ENCODE results near the gene TAF1B. TPM values are rescaled to one million over a fixed set of nuclear protein-coding genes. Genes with fewer than 3 reads are reported as not detected.

The TAF1B gene
- total RNA-seq, 6 experiments from 2014 or later = 4.8 to 8.1 (median 6.6) TPM

GRCh38 chr2:9982248-9982647, 139.0 kb downstream of the TAF1B start:
- no peak for ATAC-seq
- DNase-seq = no peak
- H3K36me3 ChIP-seq = peaks cover 0 to 8% (median 2%) of the 10 kb centered on the region in 4 donors
- no peak for TF ChIP-seq CTCF (IDR thresholded peaks at IDR 0.05)
- no peak for TF ChIP-seq POLR2A (IDR thresholded peaks at IDR 0.05)
- H3K4me1 ChIP-seq = peaks cover 0 to 10% (median 5%) of the 10 kb centered on the region in 4 donors
- no peak overlapping the region for H3K27ac ChIP-seq
- H3K4me3 ChIP-seq = no peak overlapping the region
- H3K27me3 ChIP-seq = no peaks in the 10 kb centered on the region
- H3K9me3 ChIP-seq = no peaks in the 10 kb centered on the region
- 76% methylated on average over 7 of the region's 8 CpGs for WGBS (ENCODE audit: insufficient coverage, low coverage, low lambda C conversion rate, missing lambda C conversion rate)
- intact Hi-C loops (cut with DNase I) = no loop called here

DNA sequence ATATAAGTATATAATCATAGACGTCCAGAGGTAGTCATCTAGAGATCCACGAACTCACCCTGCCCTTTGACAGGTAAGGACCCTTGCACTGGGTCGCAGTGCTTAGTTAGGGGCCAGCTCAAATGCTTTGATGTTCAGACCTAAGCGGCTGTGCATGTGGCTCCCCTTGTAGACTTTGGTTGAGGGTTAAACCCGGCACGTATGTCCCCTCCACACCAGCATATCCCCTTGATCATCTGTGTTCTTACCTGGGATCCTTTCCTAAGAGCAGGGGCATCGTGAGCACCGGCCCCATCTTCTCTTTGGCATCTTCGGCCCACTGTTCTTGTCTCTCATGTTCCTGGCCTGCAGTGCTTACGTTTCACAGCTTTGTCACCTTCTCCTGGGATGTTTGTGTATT, 139.6 kb downstream of the TAF1B start:
- DNase-seq (no peak), ATAC-seq (no peak)
- Histone ChIP-seq H3K4me1 (peaks cover 0 to 10% (median 5%) of the 10 kb centered on the region in 4 donors), H3K4me3 (no peak overlapping the region), H3K27ac (no peak overlapping the region), H3K27me3 (no peaks in the 10 kb centered on the region), H3K9me3 (no peaks in the 10 kb centered on the region), H3K36me3 (peaks cover 0 to 11% (median 2%) of the 10 kb centered on the region in 4 donors)
- WGBS (ENCODE audit: insufficient coverage, low coverage, low lambda C conversion rate, missing lambda C conversion rate) = 78% methylated on average over 4 of the region's 10 CpGs
- TF ChIP-seq POLR2A (IDR thresholded peaks at IDR 0.05) = no peak
- no peak for TF ChIP-seq CTCF (IDR thresholded peaks at IDR 0.05)
- intact Hi-C loops (cut with DNase I) = no loop called here

GRCh38 chr2:9983401-9984216, 140.3 kb downstream of the TAF1B start:
- ATAC-seq (peak in 2 of 4 donors; percentile 9 to 12), DNase-seq (no peak)
- TF ChIP-seq CTCF (IDR thresholded peaks at IDR 0.05) = no peak
- no peak for TF ChIP-seq POLR2A (IDR thresholded peaks at IDR 0.05)
- Histone ChIP-seq H3K27me3 (no peaks in the 10 kb centered on the region), H3K4me1 (peaks cover 0 to 10% (median 5%) of the 10 kb centered on the region in 4 donors), H3K4me3 (no peak overlapping the region), H3K36me3 (peaks cover 0 to 11% (median 2%) of the 10 kb centered on the region in 4 donors), H3K9me3 (no peaks in the 10 kb centered on the region), H3K27ac (no peak overlapping the region)
- WGBS (ENCODE audit: insufficient coverage, low coverage, low lambda C conversion rate, missing lambda C conversion rate) = 53% methylated on average over 15 of the region's 15 CpGs
- intact Hi-C loops (cut with DNase I) = no loop called here

Other genes with a start within 250 kb of the TAF1B start
- 100 to 1,000 TPM in 1 of 6 experiments, 10 to 100 TPM in 5; 70.4 to 105 (median 84.2) TPM for gene YWHAQ, start 212.5 kb upstream of the TAF1B start, total RNA-seq
- 10 to 100 TPM in 1 of 6 experiments, 1 to 10 TPM in 5; 3.5 to 11.2 (median 6.2) TPM for gene GRHL1, start 108.2 kb downstream of the TAF1B start, total RNA-seq
- 10 to 100 TPM; 10.9 to 40.1 (median 27.8) TPM for gene KLF11, start 200.1 kb downstream of the TAF1B start, total RNA-seq
- gene CYS1, start 236.9 kb downstream of the TAF1B start, total RNA-seq = under 1 TPM; 0.26 to 0.99 (median 0.55) TPM